Fibroblast of gingiva (primary cell): Measurements from ENCODE around the gene DENND5A.
A peak's percentile ranks its signal among the peaks of the same experiment; 100 is the strongest.
"Not testable (repeated sequence)": the region's sequence is repeated elsewhere in the genome, so short reads cannot be mapped to it uniquely, and the experiment has no call there.

Experiments used
- DNase-seq: peaks from one replicate; pipeline ENCODE4 v3.0.0-alpha.2; 2011; ENCODE audit warnings: low read depth

The DENND5A gene

DNA sequence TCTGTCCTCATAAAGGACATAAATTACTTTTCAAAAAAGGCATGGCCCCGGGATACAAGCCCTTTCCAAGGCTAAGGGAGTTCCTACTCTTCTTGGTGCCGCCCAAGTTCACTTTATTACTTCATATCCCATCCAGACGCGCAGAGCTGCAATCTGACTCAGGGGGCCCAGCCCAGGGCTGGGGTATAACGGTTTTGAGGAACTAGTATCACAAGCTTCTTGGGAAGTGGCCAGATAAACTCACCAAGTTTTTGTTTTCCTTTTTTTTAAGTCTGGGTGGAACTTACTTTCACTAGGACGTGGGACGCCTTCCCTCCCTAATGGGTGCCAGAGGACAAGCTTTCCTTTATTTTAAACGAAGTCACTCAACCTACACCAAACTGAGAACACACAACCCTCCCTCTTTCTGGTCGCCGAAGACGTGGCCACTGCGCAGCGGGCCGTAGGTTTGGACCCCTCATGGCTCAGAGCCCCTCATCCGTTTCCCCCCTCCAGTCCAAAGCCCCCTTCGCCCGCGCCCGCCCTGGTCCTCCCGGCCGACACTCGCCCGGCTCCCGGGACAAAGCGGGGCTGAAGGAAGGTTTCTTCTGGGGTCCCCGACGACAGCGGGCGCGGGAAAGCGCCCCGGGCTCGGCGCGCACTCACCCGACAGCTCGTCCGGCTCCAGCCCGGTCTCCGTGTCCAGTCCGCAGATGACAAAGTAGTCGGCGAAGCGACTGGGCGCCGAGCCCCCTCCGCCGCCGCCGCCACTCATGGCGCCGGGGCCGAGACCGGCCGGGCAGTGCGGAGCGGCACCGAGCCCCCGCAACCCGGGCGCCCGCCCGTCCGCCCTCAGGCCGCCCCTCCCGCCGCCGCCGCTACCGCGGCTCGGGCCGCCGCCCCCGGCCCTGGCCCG is 587 bp downstream of the DENND5A start:
- DNase-seq: peak; percentile 78

DNA sequence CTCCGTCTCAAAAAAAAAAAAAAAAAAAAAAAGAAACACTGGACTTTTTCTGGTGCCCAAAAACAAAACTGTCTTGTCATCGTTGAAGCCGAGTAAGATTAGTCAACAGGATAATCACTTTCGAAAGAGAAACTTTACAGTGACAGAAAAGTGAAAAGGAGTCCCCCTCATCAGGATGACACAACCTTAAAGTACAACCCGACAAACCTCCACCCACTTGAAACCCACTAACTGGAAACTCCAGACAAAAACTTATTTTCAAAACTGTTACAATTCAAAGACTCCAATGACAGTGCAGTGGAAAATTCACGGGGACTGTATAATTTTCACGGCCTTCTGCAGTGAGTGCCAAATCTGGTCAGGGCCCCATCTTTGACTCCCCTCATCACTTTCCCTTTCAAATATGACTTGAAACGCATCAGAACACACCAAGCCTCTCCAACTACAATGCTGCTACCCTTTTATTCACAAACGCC is 1.3 kb downstream of the DENND5A start:
- DNase-seq: peak; percentile 43

DNA sequence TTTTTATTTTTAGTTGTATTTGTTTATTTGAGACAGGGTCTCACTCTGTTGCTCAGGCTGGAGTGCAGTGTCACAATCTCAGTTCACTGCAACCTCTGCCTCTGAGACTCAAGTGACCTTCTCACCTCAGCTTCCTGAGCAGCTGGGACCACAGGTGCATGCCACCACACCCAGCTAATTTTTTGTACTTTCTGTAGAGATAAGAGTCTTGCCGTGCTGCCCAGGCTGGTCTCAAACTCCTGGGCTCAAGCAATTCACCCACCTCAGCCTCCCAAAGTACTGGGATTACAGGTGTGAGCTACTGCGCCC is 4.4 kb downstream of the DENND5A start:
- DNase-seq: not testable (repeated sequence)

DNA sequence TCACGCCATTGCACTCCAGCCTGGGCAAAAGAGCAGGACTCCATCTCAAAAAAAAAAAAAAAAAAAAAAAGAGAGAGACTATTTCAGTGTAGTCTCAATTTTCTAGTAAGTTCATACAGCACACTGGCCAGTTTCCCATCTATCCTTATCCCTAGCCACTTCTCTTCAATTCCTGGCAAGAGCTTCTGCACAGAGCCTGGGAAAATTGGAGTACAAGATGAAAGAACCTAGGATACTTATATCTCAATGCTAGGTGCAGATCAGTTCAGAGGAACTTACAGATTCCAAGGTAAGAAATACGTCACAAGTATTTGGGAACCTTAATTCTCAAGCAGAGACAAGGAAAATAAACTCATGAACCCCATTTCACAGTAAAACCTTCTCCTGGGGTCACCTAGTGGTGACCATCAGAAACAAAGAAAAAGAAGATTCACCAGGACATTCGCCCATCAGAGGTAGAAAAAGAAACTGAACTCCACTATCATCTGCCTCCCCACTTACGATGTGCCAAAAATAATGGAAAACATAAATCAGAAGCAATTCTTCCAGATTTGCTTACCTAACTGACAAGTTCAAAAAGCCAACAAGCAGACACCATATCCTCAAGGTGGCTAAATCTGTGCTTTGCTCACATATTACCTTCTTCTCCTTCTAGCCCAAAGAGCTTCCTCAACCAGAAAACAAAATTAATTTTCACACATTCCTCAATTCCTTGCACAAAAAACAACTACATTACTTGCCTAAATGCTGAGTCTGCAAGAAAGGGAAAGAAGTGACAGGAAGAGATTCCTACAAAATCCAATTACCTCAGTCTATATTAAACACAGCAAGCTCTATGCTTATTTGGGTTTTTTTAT is 4.9 kb downstream of the DENND5A start:
- no peak for DNase-seq

DNA sequence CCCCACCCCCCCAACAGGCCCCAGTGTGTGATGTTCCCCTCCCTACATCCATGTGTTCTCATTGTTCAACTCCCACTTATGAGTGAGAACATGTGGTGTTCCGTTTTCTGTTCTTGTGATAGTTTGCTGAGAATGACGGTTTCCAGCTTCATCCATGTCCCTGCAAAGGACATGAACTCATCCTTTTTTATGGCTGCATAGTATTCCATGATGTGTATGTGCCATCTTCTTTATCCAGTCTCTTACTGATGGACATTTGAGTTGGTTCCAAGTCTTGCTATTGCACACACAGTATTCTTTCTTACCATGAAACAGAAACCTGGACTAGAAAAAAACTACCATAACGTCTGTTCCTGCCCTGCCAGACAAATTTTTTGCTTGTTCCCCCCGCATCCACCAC is 6.9 kb downstream of the DENND5A start:
- DNase-seq: not testable (repeated sequence)

DNA sequence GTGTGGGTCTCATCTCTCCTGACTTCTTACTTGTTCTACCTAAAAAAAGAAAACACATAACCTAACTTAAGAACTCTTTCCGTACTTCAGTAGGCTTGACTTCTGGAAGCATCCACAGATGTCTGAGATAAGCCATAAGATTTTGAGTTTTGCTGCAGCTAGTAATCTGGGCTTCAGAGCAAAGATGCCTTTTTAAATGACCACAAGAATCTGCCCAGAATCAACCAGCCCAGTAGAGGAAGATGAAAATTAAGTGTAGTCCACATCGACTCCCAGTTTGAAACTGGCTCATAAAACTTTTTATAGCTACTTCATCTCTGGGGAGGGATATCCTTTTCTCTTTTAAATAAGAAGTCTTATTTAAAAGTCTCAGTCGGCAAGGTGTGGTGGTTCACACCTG is 10.7 kb downstream of the DENND5A start:
- no peak for DNase-seq

DNA sequence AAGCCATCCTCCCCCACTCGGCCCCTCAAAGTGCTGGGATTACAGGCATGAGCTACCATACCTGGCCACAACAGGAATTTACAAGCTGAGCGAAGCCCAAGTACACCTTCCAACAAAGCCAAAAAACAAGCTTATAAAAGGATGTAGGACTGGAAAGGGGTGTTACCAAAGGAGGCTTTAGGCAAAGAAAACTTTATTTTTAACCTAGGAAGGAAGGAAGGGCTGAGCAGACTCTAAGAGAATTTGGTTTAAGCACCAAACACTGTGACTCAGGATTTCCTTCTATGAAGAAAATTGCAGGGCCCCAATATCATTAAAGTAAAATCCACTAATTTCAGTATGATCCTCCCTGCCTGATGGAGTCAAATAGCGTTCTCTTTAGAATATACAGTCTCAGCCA is 12.1 kb downstream of the DENND5A start:
- no peak for DNase-seq

DNA sequence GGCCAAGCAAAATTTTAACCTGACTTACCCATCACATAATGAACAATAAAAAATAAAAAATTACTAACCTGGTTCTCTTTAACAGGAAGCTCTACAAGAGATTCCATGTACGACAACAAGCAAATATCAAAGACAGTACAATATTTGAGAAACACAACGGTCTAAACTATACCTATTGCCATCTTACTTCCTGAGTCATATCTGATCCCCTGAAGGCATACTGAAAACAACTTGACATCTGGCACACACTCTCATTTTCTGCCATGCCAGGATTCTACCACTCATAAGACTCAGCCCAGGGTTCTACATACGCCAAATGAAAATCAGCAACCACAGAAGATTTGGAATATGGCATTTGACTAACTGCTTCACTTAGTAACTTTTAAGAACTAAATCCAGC is 13.8 kb downstream of the DENND5A start:
- DNase-seq: no peak

DNA sequence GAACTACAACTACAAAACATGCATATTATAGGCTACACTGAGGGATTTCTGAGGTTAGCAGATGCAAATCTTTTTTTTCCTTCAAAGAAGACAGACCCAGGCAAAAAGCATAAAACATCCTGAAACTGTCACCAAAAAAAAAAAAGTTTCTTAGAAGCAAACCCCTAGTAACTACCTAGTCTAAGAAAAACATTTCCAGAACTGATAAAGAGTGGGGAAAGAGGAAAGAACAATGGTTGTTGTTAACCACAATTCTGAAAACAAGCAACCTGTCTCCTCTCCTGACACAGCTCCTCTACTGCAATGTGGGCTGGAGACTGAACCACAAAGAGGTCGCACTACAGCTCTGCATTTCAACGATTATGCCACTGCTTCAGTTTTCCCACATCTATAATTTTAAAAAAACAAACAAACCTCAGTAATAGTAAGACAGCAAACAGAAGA is 15.0 kb downstream of the DENND5A start:
- no peak for DNase-seq

DNA sequence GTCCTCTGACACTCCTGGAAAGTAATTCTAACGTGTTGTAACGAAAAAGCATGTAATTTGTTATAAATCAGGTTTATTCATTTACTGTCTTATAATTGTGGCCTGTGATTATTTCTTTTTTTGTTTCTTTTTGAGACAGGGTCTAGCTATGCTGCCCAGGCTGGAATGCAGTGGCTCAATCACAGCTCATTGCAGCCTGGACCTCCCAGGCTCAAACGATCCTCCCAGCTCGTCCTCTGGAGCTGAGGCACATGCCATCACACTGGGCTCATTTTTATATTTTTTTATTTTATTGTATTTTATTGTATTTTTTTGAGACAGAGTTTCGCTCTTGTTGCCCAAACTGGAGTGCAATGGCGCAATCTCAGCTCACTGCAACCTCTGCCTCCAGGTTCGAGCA is 15.9 kb downstream of the DENND5A start:
- no peak for DNase-seq

DNA sequence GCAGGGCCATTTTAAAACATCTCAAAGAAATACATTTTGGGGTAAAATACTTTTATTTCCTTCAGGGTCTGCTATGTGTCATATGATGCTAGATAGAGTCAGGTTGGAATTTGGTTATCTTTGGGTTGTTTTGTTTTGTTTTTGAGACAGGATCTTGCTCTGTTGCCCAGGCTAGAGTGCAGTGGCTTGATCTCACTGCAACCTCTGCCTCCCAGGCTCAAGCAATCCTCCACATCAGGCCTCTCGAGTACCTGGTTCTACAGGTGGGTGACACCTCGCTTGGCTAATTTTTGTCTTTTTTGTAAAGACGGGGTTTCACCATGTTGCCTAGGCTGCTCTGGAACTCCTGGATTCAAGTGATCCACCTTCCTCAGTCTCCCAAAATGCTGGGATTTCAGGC is 17.3 kb downstream of the DENND5A start:
- no peak for DNase-seq

DNA sequence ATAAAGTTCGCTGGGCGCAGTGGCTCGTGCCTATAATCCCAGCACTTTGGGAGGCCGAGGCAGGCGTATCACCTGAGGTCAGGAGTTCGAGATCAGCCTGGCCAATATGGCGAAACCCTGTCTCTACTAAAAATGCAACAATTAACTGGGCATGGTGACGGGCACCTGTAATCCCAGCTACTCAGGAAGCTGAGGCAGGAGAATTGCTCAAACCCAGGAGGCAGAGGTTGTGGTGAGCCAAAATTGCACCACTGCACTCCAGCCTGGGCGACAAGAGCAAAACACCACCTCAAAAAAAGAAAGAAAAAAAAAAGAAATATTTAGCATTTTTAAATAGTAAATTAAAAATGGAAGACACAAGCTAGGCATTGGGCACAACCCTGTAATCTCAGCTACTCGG is 28.9 kb downstream of the DENND5A start:
- DNase-seq: not testable (repeated sequence)

DNA sequence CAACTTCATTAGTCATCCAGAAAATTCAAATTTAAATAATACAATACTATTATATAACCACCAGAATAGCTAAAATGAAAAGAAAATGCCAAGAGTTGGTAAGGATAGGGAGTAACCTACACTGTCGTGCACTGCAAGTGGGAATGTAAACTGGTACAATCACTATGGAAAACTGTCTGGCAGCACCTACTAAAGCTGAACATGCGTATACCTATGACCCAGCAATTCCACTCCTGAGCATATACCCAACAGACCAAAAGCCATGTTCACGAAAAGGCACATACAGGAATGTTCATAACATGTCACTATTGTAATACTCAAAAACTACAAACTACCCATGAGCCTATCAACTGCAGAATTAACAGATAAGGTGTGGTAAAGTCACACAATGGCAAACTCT is 32.7 kb downstream of the DENND5A start:
- no peak for DNase-seq

DNA sequence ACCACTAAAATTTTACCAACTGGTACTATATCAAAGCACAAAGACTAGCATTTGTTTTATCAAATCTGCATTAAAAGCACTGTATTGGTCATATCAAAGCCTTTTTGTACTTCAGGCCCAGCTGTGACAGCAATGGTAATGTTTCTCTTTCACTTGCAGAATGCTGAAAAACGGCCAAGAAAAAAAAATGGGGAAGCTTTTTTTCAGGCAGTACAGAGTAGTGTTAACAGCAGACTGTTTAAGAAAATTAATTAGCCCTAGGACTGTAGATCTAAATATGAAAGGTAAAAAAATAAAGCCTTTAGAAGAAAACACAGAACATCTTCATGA is 33.3 kb downstream of the DENND5A start:
- peak; percentile 35 for DNase-seq

DNA sequence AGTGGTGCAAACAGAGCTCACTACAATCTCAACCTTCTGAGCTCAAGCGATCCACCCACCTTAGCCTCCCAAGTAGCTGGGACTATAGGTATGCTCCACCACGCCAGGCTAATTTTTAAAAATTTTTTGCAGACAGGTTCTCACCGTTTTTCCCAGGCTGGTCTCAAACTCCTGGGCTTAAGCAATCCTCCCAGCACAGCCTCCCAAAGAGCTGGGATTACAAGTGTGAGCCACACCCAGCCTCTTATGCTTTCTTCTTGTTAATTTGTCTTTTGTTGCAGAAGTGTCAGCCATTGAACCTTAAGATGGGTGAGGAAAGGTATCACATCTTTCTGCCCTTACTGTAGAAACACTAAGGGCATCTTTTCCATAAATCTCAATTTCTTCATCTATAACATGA is 34.9 kb downstream of the DENND5A start:
- DNase-seq: no peak

DNA sequence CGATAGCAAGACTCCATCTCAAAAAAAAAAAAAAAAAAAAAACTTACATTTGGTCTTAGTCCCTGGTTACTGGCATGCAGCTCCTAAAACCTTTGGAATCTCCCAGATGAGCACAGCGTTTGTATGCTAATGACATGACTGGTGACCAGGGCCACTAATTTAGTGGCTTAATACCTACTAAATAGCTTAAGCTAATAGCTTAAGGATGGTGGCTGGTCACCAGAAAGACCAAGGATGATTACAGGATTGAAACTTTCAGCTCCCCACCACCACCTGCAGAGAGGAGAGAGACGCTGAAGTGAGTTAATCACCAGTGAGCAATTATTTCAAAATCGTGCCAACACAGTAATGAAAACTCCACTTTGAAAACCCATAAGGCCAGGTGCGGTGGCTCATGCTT is 37.1 kb downstream of the DENND5A start:
- no peak for DNase-seq

DNA sequence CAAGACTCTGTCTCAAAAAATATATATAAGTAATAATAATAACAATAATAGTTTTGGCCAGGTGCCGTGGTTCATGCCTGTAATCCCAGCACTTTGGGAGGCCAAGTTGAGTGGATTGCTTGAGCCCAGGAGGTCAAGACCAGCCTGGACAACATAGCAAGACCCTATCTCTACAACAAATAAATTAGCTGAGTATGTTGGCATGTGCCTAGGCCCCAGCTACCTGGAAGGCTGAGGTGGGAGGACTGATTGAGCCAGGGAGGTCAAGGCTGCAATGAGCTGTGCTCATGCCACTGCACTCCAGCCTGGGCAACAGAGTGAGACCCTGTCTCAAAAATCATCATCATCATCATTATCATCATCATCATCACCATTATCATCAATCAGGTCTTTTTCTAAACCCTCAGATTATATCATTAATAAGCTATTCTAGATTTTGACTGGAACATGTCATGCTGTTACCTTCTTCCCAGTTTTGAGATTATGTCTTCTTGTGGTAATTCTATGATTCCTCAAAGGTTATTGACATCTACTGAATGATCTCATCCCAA is 39.3 kb downstream of the DENND5A start:
- no peak for DNase-seq

DNA sequence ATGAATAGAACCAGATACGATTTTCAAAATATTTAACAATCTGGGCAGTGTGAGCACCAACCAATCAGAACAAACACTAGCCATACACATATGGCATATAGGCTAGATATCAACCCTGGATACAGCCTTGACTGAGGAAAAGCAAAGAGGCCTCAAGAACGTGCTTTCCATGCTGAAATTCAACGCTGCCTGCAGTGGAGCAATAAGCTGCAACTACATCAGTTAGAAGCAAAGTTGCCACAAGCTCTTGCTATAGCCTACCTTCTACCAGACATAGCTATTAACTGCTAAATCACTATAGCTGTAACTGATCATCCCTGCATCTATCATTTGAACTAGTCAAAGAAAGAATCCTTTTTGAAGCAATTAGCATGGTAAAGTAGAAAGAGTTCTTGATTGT is 42.5 kb downstream of the DENND5A start:
- peak; percentile 6 for DNase-seq

DNA sequence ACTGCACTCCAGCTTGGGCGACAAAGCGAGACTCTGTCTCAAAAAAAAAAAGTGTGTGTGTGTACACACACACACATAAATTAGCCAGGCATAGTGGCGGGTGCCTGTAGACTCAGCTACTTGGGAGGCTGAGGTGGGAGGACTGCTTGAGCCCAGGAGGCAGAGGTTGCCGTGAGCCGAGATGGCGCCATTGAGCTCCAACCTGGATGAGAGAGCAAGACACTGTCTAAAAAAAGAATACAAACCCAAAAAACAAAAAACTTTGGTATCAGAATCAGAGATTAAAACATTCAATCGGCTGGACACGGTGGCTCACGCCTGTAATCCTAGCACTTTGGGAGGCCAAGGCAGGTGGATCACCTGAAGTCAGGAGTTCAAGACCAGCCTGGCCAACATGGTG is 44.3 kb downstream of the DENND5A start:
- not testable (repeated sequence) for DNase-seq

DNA sequence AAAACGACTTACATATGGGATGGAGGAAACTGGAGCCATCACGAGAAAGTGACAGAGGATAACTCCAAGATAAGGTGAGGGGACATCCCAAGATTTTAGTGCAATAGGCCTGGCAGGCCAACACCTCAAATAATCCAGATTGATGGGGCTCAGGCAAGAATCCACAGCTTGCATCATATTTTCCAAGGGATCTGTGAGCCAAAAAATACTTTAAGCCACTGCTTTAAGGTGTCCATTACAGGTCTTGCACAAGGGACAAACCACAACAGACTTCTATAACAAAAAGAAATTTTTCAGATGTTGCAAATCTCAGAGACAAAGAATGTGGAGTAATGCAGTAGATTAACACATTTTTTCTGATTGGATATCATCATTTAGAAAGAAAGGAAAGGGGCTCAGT is 45.6 kb downstream of the DENND5A start:
- DNase-seq: peak; percentile 94

DNA sequence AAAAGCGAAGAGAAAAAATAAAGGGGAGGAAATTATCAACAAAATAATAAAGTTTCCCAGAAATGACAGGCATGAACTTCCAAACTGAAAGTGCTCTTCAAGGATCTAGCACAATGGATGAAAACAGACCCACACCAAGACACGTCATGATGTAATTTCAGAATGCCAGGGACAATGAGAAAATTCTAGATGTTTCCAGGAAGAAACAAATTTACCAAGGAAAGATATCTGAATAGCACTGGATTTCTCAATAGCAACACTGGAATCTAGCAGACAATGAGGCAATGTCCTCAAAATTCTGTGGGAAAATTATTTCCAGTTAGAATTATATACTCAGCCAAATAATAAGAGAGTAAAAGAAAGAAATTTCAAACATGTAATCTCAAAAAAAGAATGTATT is 46.0 kb downstream of the DENND5A start:
- peak; percentile 89 for DNase-seq

DNA sequence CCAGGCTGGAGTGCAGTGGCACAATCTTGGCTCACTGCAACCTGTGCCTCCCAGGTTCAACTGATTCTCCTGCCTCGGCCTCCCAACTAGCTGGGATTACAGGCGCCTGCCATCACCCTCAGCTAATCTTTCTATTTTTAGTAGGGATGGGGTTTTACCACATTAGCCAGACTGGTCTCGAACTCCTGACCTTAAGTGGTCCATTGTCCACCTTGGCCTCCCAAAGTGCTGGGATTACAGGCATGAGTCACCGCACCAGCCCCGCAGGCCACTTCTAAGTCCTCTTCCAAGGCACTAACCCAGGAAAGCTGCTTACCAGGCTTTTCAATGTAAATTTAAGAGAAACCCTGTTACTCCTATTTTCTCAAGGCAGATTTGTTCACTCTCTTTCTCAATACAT is 50.4 kb downstream of the DENND5A start:
- peak; percentile 11 for DNase-seq

DNA sequence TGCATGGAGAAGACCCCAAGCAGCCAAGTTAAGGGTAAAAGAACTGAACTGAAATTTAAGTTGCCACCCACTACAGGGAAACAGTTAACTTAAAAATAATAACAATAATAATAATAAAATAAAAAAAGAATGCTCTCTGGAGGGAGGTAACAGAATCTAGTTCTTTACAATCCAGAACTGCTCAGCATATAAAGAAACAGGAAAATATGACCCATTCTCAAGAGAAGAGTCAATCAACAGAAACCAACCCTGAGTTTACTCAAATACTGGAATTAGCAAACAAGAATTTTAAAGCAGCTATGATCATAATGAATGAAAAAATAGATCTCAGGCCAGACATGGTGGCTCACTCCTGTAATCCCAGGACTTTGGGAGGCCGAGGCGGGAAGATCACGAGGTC is 53.8 kb downstream of the DENND5A start:
- DNase-seq: no peak
